Measurements from ENCODE around the gene LRRTM4. TPM values are rescaled to one million over a fixed set of nuclear protein-coding genes. Genes with fewer than 3 reads are reported as not detected.

The LRRTM4 gene
- total and polyA plus RNA-seq, 8 donors, result 0.15 to 1.3 (median 0.28) TPM; not detected in 1

GRCh38 chr2:77363277-77363676 is 158.9 kb downstream of the LRRTM4 start:
- FAIRE-seq (no peak), DNase-seq (no peak), ATAC-seq (no peak)
- 73 to 89% methylated on average over 5 of the region's 5 CpGs for WGBS, 2 donors
- TF ChIP-seq CTCF (IDR thresholded peaks at IDR 0.05), result no peak
- H3K36me3 ChIP-seq, result no peaks in the 10 kb centered on the region
- no peak overlapping the region for H3K27ac ChIP-seq
- H3K4me1 ChIP-seq, result no peaks in the 10 kb centered on the region
- H3K4me3 ChIP-seq, result no peak overlapping the region
- H3K9me3 ChIP-seq, result no peaks in the 10 kb centered on the region
- intact Hi-C loops (cut with DNase I), result no loop called here
- no peaks in the 10 kb centered on the region for H3K27me3 ChIP-seq

- intact Hi-C loops (cut with DNase I), result no loop called here
- ATAC-seq (no peak), DNase-seq (no peak), FAIRE-seq (no peak)
- no peaks in the 10 kb centered on the region for H3K27me3 ChIP-seq
- no peak overlapping the region for H3K27ac ChIP-seq
- H3K4me3 ChIP-seq, result no peak overlapping the region
- no peaks in the 10 kb centered on the region for H3K4me1 ChIP-seq
- H3K36me3 ChIP-seq, result no peaks in the 10 kb centered on the region
- H3K9me3 ChIP-seq, result no peaks in the 10 kb centered on the region
- no peak for TF ChIP-seq CTCF (IDR thresholded peaks at IDR 0.05)
Observed at GRCh38 chr2:77348821-77349220, 173.4 kb downstream of the LRRTM4 start.

GRCh38 chr2:77336013-77336412 is 186.2 kb downstream of the LRRTM4 start:
- TF ChIP-seq CTCF (IDR thresholded peaks at IDR 0.05), result no peak
- FAIRE-seq, result no peak
- intact Hi-C loops (cut with DNase I), result no loop called here
- Histone ChIP-seq H3K27me3 (no peaks in the 10 kb centered on the region), H3K9me3 (no peaks in the 10 kb centered on the region), H3K4me1 (no peaks in the 10 kb centered on the region), H3K36me3 (no peaks in the 10 kb centered on the region), H3K27ac (no peak overlapping the region), H3K4me3 (no peak overlapping the region)
- DNase-seq, result no peak
- ATAC-seq, result no peak

- Histone ChIP-seq H3K27me3 (no peaks in the 10 kb centered on the region), H3K27ac (no peak overlapping the region), H3K4me3 (no peak overlapping the region), H3K9me3 (no peaks in the 10 kb centered on the region), H3K36me3 (no peaks in the 10 kb centered on the region), H3K4me1 (no peaks in the 10 kb centered on the region)
- intact Hi-C loops (cut with DNase I), result no loop called here
- FAIRE-seq, result no peak
- WGBS, 2 donors, result 43 to 62% methylated on average over 5 of the region's 5 CpGs
- TF ChIP-seq CTCF (IDR thresholded peaks at IDR 0.05), result no peak
- no peak for ATAC-seq
- no peak for DNase-seq
Observed at GRCh38 chr2:77328134-77328931, 193.8 kb downstream of the LRRTM4 start.

- 67 to 75% methylated on average over 3 of the region's 3 CpGs for WGBS, 2 donors
- intact Hi-C loops (cut with DNase I), result no loop called here
- no peak for FAIRE-seq
- no peak overlapping the region for H3K27ac ChIP-seq
- H3K27me3 ChIP-seq, result no peaks in the 10 kb centered on the region
- no peak overlapping the region for H3K4me3 ChIP-seq
- no peak for TF ChIP-seq CTCF (IDR thresholded peaks at IDR 0.05)
- H3K9me3 ChIP-seq, result no peaks in the 10 kb centered on the region
- no peaks in the 10 kb centered on the region for H3K36me3 ChIP-seq
- DNase-seq, result no peak
- H3K4me1 ChIP-seq, result no peaks in the 10 kb centered on the region
- no peak for ATAC-seq
Observed at GRCh38 chr2:77325395-77325794, 196.8 kb downstream of the LRRTM4 start.

All from pancreas (tissue), 10 donors.